HEK293 (cell line): Measurements from ENCODE around the gene C6orf163.
A peak's percentile ranks its signal among the peaks of the same experiment; 100 is the strongest.

Experiments
- CTCF ChIA-PET: fragments of 350-600 bp; formaldehyde crosslinking; extraction: SDS; loops from one replicate; lab custom pipeline; 2021; ENCODE audit warnings: antibody characterized with exemption; lab: Yijun Ruan, JAX
- POLR2A ChIA-PET: fragments of 300-600 bp; formaldehyde crosslinking; extraction: SDS; loops from one replicate; lab custom pipeline; 2020; ENCODE audit warnings: antibody characterized with exemption, inconsistent platforms; lab: Yijun Ruan, JAX
- H3K27ac ChIP-seq: fragments of 200-500 bp; sonication (Bioruptor generic); 2 replicates; pipeline ENCODE4 v1.5.1; 2014; ENCODE audit warnings: low read depth, low read length, control low read depth, inconsistent platforms; ENCODE audit errors: extremely low read depth
- H3K36me3 ChIP-seq, 2 experiments: fragments of 200-500 bp in 1 of 2; sonication (Bioruptor generic) in 1 of 2; 1 replicate in 1 of 2; 2 replicates in 1 of 2; pipeline ENCODE4 v1.5.1; 2014 to 2017; ENCODE audit warnings: inconsistent platforms in 2 of 2, low read length in 2 of 2; ENCODE audit not compliant: control insufficient read depth in 2 of 2, insufficient read depth in 1 of 2
- H3K4me1 ChIP-seq: fragments of 200-500 bp; sonication (Bioruptor generic); 2 replicates; pipeline ENCODE4 v1.5.1; 2014; ENCODE audit warnings: mild to moderate bottlenecking, low read length, inconsistent platforms; ENCODE audit not compliant: control insufficient read depth, insufficient read depth
- H3K4me3 ChIP-seq: 2 replicates; pipeline ENCODE4 v1.5.1; 2011; ENCODE audit warnings: low read depth, mild to moderate bottlenecking, control low read depth, low read length, moderate library complexity
- H3K9me3 ChIP-seq: fragments of 200-500 bp; sonication (Bioruptor generic); 2 replicates; pipeline ENCODE4 v1.5.1; 2014; ENCODE audit warnings: low read depth, low read length, inconsistent platforms; ENCODE audit not compliant: control insufficient read depth, insufficient read depth
- PRDM1 ChIP-seq: fragments of 450-650 bp; formaldehyde crosslinking; IDR thresholded peaks from 2 replicates; pipeline ENCODE4; 2016; ENCODE audit warnings: missing biosample characterization, missing genetic modification characterization
- REST ChIP-seq: fragments of 450-650 bp; formaldehyde crosslinking; IDR thresholded peaks from 2 replicates; pipeline ENCODE4 v1.5.1; 2016; ENCODE audit warnings: missing biosample characterization, missing genetic modification characterization
- TSHZ1 ChIP-seq: fragments of 450-650 bp; formaldehyde crosslinking; IDR thresholded peaks from 2 replicates; pipeline ENCODE4 v1.5.1; 2016; ENCODE audit warnings: missing biosample characterization, missing genetic modification characterization, borderline replicate concordance
- ZSCAN30 ChIP-seq: fragments of 450-650 bp; IDR thresholded peaks from 2 replicates; pipeline ENCODE4 v1.5.1; 2018; ENCODE audit warnings: missing biosample characterization, mild to moderate bottlenecking, missing genetic modification characterization, moderate library complexity

The C6orf163 gene

GRCh38 chr6:87408721-87409155 lies 64.1 kb downstream of the C6orf163 start:
- CTCF ChIA-PET: interaction anchor here (0.7 to 1.6 kb wide), 5 partner anchors 16 to 830 kb away, joined by 3 to 6 read pairs (median 5); no protein-coding TSS in a partner anchor
- Histone ChIP-seq H3K9me3 (no peaks in the 10 kb centered on the region), H3K4me1 (0 out of 2 replicates have a peak, but pooled peaks cover 3% of the 10 kb centered on the region), H3K27ac (peak overlapping the region; percentile 56)
- TF ChIP-seq TSHZ1 (tag by site-specific recombination) (no peak), REST (tag by site-specific recombination) (0 out of 2 replicates have a peak, but pooled peaks have one; percentile 11), ZSCAN30 (tag by site-specific recombination) (0 out of 2 replicates have a peak, but pooled peaks have one; percentile 4), PRDM1 (0 out of 2 replicates have a peak, but pooled peaks have one; percentile 37)
- TF ChIP-seq, all 188 proteins: peak for 3
- POLR2A ChIA-PET: interaction anchor here (0.7 to 1.7 kb wide), 6 partner anchors 28 to 237 kb away, joined by 3 to 11 read pairs (median 4); partner anchors contain the start of genes ORC3, RARS2, SLC35A1 and SMIM8
- peak overlapping the region; percentile 94 for H3K4me3 ChIP-seq
- no peaks in the 10 kb centered on the region for H3K36me3 ChIP-seq
